GM12878 (cell line): ENCODE data around the gene PLPP3.

Experiments used
- ATF3 ChIP-seq: IDR thresholded peaks from 2 replicates; pipeline ENCODE4 v1.6.1; 2011; ENCODE audit warnings: low read depth, mild to moderate bottlenecking, low read length, moderate library complexity, borderline replicate concordance; ENCODE audit errors: extremely low read depth
- BCL11A ChIP-seq: IDR thresholded peaks from 2 replicates; pipeline ENCODE4 v1.6.1; 2011; ENCODE audit warnings: low read depth, low read length
- BCL3 ChIP-seq: IDR thresholded peaks from 2 replicates; pipeline ENCODE4 v1.6.1; 2011; ENCODE audit warnings: borderline replicate concordance, low read depth, mild to moderate bottlenecking, moderate library complexity, low read length; ENCODE audit not compliant: insufficient read depth, poor library complexity, severe bottlenecking
- CTCF ChIP-seq, 3 experiments: IDR thresholded peaks in 2 of 3; conservative IDR thresholded peaks in 1 of 3; 2 replicates each; pipeline ENCODE4 v1.5.1; 2011; ENCODE audit warnings: low read depth in 3 of 3, low read length in 3 of 3, mild to moderate bottlenecking in 3 of 3, control low read depth in 2 of 3, moderate library complexity in 2 of 3, inconsistent platforms in 1 of 3, mixed read lengths in 1 of 3; ENCODE audit not compliant: control insufficient read depth in 2 of 3, insufficient read depth in 1 of 3; ENCODE audit errors: extremely low read depth in 1 of 3
- MXI1 ChIP-seq: fragments of 150-350 bp; IDR thresholded peaks from 2 replicates; pipeline ENCODE4 v1.6.1; 2011; ENCODE audit warnings: low read depth, mild to moderate bottlenecking, inconsistent platforms, low read length, improper control_type of control experiment
- RB1 ChIP-seq: fragments of 450-650 bp; formaldehyde crosslinking; IDR thresholded peaks from 2 replicates; pipeline ENCODE4 v1.6.1; 2017; ENCODE audit warnings: mild to moderate bottlenecking, borderline replicate concordance
- TCF7 ChIP-seq: IDR thresholded peaks from 2 replicates; pipeline ENCODE4 v1.6.1; 2014; ENCODE audit warnings: antibody characterized with exemption, borderline replicate concordance
- USF2 ChIP-seq: IDR thresholded peaks from 2 replicates; pipeline ENCODE4 v1.6.1; 2011; ENCODE audit warnings: low read depth, low read length, improper control_type of control experiment, borderline replicate concordance

- no peak for TF ChIP-seq TCF7
- TF ChIP-seq USF2: no peak
- no peak for TF ChIP-seq MXI1
- no peak for TF ChIP-seq ATF3
- TF ChIP-seq BCL11A: no peak
- no peak for TF ChIP-seq BCL3
- TF ChIP-seq CTCF (IDR thresholded peaks at IDR 0.05 in 2 of 3, conservative IDR thresholded peaks at IDR 0.05 in 1 of 3; ENCODE audit: control insufficient read depth in 2 of 3, extremely low read depth in 1 of 3, insufficient read depth in 1 of 3, low read depth in 3 of 3, low read length in 3 of 3): no peak
- TF ChIP-seq RB1: no peak
Measured at GRCh38 chr1:56463376-56463775, 116.0 kb downstream of the PLPP3 start.
